LNCAP (cell line): ENCODE measurements around the gene FASTKD1.
A peak's percentile ranks its signal among the peaks of the same experiment; 100 is the strongest.

Experiments used
- CTCF ChIP-seq: fragments of 450-650 bp; IDR thresholded peaks from 2 replicates; pipeline ENCODE4 v1.5.1; 2017; ENCODE audit warnings: mild to moderate bottlenecking

The FASTKD1 gene

GRCh38 chr2:169540146-169540545, 33.5 kb downstream of the FASTKD1 start:
- TF ChIP-seq CTCF = no peak

GRCh38 chr2:169528271-169528701, 45.4 kb downstream of the FASTKD1 start:
- peak; percentile 82 for TF ChIP-seq CTCF

- TF ChIP-seq CTCF = no peak
These were observed 47.2 kb downstream of the FASTKD1 start for GRCh38 chr2:169526451-169526850.

- no peak for TF ChIP-seq CTCF
These were observed 48.2 kb downstream of the FASTKD1 start for GRCh38 chr2:169525434-169525833.

GRCh38 chr2:169523681-169524080, 50.0 kb downstream of the FASTKD1 start:
- no peak for TF ChIP-seq CTCF

- no peak for TF ChIP-seq CTCF
These were observed 52.8 kb downstream of the FASTKD1 start for GRCh38 chr2:169520896-169521295.

- no peak for TF ChIP-seq CTCF
These were observed 59.7 kb downstream of the FASTKD1 start for GRCh38 chr2:169513926-169514325.

GRCh38 chr2:169513094-169513493, 60.6 kb downstream of the FASTKD1 start:
- TF ChIP-seq CTCF = no peak
